Measurements from ENCODE around the gene THY1. TPM values are rescaled to one million over a fixed set of nuclear protein-coding genes. Genes with fewer than 3 reads are reported as not detected.
"Not testable (repeated sequence)": the region's sequence is repeated elsewhere in the genome, so short reads cannot be mapped to it uniquely, and the experiment has no call there.

The THY1 gene
- total RNA-seq, 1 donor from 2014 or later = 0.62 TPM

- peaks cover 1% of the 10 kb centered on the region for H3K27me3 Mint-ChIP-seq
- no peak overlapping the region for H3K27ac Mint-ChIP-seq
- DNase-seq (ENCODE audit: low spot score, unreplicated experiment) = no peak
- peaks cover 4% of the 10 kb centered on the region for H3K9me3 Mint-ChIP-seq (ENCODE audit: low read depth)
- H3K4me1 Mint-ChIP-seq (ENCODE audit: low read depth) = no peaks in the 10 kb centered on the region
- H3K36me3 Mint-ChIP-seq (ENCODE audit: insufficient read depth) = no peaks in the 10 kb centered on the region
- no peak for TF ChIP-seq CTCF (IDR thresholded peaks at IDR 0.05; ENCODE audit: unreplicated experiment)
- H3K4me3 Mint-ChIP-seq (ENCODE audit: low read depth) = no peak overlapping the region
These were observed 12.5 kb downstream of the THY1 start for GRCh38 chr11:119410501-119410900.

GRCh38 chr11:119409731-119410130, 13.2 kb downstream of the THY1 start:
- Mint-ChIP-seq H3K9me3 (ENCODE audit: low read depth) (peaks cover 4% of the 10 kb centered on the region), H3K27me3 (no peaks in the 10 kb centered on the region), H3K4me3 (ENCODE audit: low read depth) (no peak overlapping the region), H3K36me3 (ENCODE audit: insufficient read depth) (no peaks in the 10 kb centered on the region), H3K27ac (no peak overlapping the region), H3K4me1 (ENCODE audit: low read depth) (no peaks in the 10 kb centered on the region)
- no peak for DNase-seq (ENCODE audit: low spot score, unreplicated experiment)
- no peak for TF ChIP-seq CTCF (IDR thresholded peaks at IDR 0.05; ENCODE audit: unreplicated experiment)

GRCh38 chr11:119406005-119406404, 17.0 kb downstream of the THY1 start:
- no peaks in the 10 kb centered on the region for H3K36me3 Mint-ChIP-seq (ENCODE audit: insufficient read depth)
- H3K27me3 Mint-ChIP-seq = no peaks in the 10 kb centered on the region
- no peak for DNase-seq (ENCODE audit: low spot score, unreplicated experiment)
- H3K9me3 Mint-ChIP-seq (ENCODE audit: low read depth) = peaks cover under 1% of the 10 kb centered on the region
- no peak overlapping the region for H3K27ac Mint-ChIP-seq
- peaks cover 2% of the 10 kb centered on the region for H3K4me1 Mint-ChIP-seq (ENCODE audit: low read depth)
- no peak overlapping the region for H3K4me3 Mint-ChIP-seq (ENCODE audit: low read depth)
- no peak for TF ChIP-seq CTCF (IDR thresholded peaks at IDR 0.05; ENCODE audit: unreplicated experiment)

- H3K27me3 Mint-ChIP-seq; H3K4me1 Mint-ChIP-seq (ENCODE audit: low read depth); H3K4me3 Mint-ChIP-seq (ENCODE audit: low read depth); H3K9me3 Mint-ChIP-seq (ENCODE audit: low read depth); H3K36me3 Mint-ChIP-seq (ENCODE audit: insufficient read depth); DNase-seq (ENCODE audit: low spot score, unreplicated experiment); H3K27ac Mint-ChIP-seq: not testable (repeated sequence)
These were observed 17.5 kb downstream of the THY1 start for GRCh38 chr11:119405448-119405847.

- H3K4me3 Mint-ChIP-seq (ENCODE audit: low read depth) = no peak overlapping the region
- TF ChIP-seq CTCF (IDR thresholded peaks at IDR 0.05; ENCODE audit: unreplicated experiment) = no peak
- no peak overlapping the region for H3K27ac Mint-ChIP-seq
- H3K36me3 Mint-ChIP-seq (ENCODE audit: insufficient read depth) = no peaks in the 10 kb centered on the region
- no peak for DNase-seq (ENCODE audit: low spot score, unreplicated experiment)
- peaks cover 8% of the 10 kb centered on the region for H3K9me3 Mint-ChIP-seq (ENCODE audit: low read depth)
- no peaks in the 10 kb centered on the region for H3K27me3 Mint-ChIP-seq
- peaks cover 2% of the 10 kb centered on the region for H3K4me1 Mint-ChIP-seq (ENCODE audit: low read depth)
These were observed 18.1 kb downstream of the THY1 start for GRCh38 chr11:119404872-119405271.

GRCh38 chr11:119403021-119403420, 20.0 kb downstream of the THY1 start:
- Mint-ChIP-seq H3K9me3 (ENCODE audit: low read depth) (peaks cover 24% of the 10 kb centered on the region), H3K4me1 (ENCODE audit: low read depth) (peaks cover 2% of the 10 kb centered on the region), H3K36me3 (ENCODE audit: insufficient read depth) (no peaks in the 10 kb centered on the region), H3K27me3 (no peaks in the 10 kb centered on the region), H3K4me3 (ENCODE audit: low read depth) (no peak overlapping the region), H3K27ac (no peak overlapping the region)
- no peak for DNase-seq (ENCODE audit: low spot score, unreplicated experiment)
- no peak for TF ChIP-seq CTCF (IDR thresholded peaks at IDR 0.05; ENCODE audit: unreplicated experiment)
